ENCODE data around the gene MRTFB. TPM values are rescaled to one million over a fixed set of nuclear protein-coding genes. Genes with fewer than 3 reads are reported as not detected.

Gene MRTFB
- total RNA-seq, 1 donor from 2014 or later: 31.4 TPM

Small RNA genes within 50 kb of the gene (microRNA-seq; reads per million reads assigned to microRNA genes)
- gene MIR193B (ENCODE audit: unreplicated experiment) (135 reads per million, percentile 55 among the genes with 10 or more reads in this experiment), gene MIR365A (ENCODE audit: unreplicated experiment) (7.1 reads per million, percentile 6 among the genes with 10 or more reads in this experiment)

Other genes with a start within 250 kb of the MRTFB start
- 16.0 and 19.7 TPM in 2 replicates for gene ERCC4, start 151.2 kb upstream of the MRTFB start, total RNA-seq